AG04450 (cell line): ENCODE results near the gene RAB18. TPM values are rescaled to one million over a fixed set of nuclear protein-coding genes. Genes with fewer than 3 reads are reported as not detected.

Experiments used
- CTCF ChIA-PET: fragments of 300-600, 350-600 bp; formaldehyde crosslinking; extraction: SDS; loops from one replicate; lab custom pipeline; 2022; ENCODE audit warnings: antibody characterized with exemption, inconsistent platforms; lab: Charles Lee
- POLR2A ChIA-PET: fragments of 350-600 bp; formaldehyde crosslinking; extraction: SDS; loops from one replicate; lab custom pipeline; 2021; ENCODE audit warnings: antibody characterized with exemption, inconsistent platforms; lab: Yijun Ruan, JAX
- DNase-seq: peaks from one replicate; pipeline ENCODE4 v3.0.0-alpha.2; 2011; ENCODE audit warnings: low read depth, low spot score
- H3K27ac ChIP-seq: one replicate; pipeline ENCODE4 v1.5.1; 2012; ENCODE audit warnings: low read depth, low read length, control low read depth
- H3K27me3 ChIP-seq: one replicate; pipeline ENCODE4 v1.6.0; 2012; ENCODE audit warnings: low read length; ENCODE audit not compliant: control insufficient read depth, insufficient read depth
- H3K4me3 ChIP-seq: 2 replicates; pipeline ENCODE4 v1.5.1; 2011; ENCODE audit warnings: mild to moderate bottlenecking, low read depth, low read length, control low read depth
- H3K9me3 ChIP-seq: 2 replicates; pipeline ENCODE4 v1.5.1; 2012; ENCODE audit warnings: low read length; ENCODE audit not compliant: control insufficient read depth, insufficient read depth
- polyA plus RNA-seq: library from polyadenylated mRNA; depleted of rRNA; stranded (reverse); fragments of >200 nt; gene quantifications from 2 replicates; pipeline ENCODE4 v1.2.3, GENCODE V29; 2011
- TF ChIP-seq, protein P1 (sequence below): IDR thresholded peaks from 2 replicates; pipeline ENCODE4 v1.5.1; 2011; ENCODE audit warnings: low read depth, low read length, control low read depth, inconsistent platforms

Gene RAB18
- polyA plus RNA-seq, 1 experiment = 93.5 TPM

DNA sequence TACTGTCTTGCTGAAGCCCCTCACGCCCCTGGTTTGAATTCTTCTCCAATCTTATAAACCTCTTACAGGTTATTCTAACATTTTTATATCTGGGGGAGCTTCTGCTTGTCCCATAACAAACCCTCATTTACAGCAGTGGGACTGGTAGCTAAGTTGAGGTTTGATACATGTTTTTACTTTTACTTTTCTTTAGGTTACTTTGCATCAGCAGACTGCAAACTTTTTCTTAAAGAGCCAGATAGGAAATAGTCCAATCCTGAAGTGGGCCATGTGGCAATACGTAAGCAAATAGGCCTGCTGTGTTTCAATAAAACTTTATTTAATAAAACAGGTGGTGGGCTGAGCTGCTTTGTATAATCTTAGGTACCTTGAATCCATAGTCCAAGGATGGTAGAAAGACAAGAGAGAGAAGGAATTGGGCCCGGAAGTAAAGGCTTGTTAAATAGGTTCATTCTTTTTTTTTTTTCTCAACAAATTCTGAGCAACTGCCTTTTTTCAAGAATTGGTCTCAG is 27.3 kb downstream of the RAB18 start:
- ChIA-PET CTCF (interaction anchor here (0.5 kb wide), 1 partner anchor 13 kb away, joined by 5 read pairs; no protein-coding TSS in a partner anchor), POLR2A (no interaction called here)
- Histone ChIP-seq H3K9me3 (no peaks in the 10 kb centered on the region), H3K4me3 (no peak overlapping the region), H3K27me3 (no peaks in the 10 kb centered on the region), H3K27ac (no peak overlapping the region)
- TF ChIP-seq, protein P1, sequence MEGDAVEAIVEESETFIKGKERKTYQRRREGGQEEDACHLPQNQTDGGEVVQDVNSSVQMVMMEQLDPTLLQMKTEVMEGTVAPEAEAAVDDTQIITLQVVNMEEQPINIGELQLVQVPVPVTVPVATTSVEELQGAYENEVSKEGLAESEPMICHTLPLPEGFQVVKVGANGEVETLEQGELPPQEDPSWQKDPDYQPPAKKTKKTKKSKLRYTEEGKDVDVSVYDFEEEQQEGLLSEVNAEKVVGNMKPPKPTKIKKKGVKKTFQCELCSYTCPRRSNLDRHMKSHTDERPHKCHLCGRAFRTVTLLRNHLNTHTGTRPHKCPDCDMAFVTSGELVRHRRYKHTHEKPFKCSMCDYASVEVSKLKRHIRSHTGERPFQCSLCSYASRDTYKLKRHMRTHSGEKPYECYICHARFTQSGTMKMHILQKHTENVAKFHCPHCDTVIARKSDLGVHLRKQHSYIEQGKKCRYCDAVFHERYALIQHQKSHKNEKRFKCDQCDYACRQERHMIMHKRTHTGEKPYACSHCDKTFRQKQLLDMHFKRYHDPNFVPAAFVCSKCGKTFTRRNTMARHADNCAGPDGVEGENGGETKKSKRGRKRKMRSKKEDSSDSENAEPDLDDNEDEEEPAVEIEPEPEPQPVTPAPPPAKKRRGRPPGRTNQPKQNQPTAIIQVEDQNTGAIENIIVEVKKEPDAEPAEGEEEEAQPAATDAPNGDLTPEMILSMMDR = no peak
- no peak for DNase-seq

DNA sequence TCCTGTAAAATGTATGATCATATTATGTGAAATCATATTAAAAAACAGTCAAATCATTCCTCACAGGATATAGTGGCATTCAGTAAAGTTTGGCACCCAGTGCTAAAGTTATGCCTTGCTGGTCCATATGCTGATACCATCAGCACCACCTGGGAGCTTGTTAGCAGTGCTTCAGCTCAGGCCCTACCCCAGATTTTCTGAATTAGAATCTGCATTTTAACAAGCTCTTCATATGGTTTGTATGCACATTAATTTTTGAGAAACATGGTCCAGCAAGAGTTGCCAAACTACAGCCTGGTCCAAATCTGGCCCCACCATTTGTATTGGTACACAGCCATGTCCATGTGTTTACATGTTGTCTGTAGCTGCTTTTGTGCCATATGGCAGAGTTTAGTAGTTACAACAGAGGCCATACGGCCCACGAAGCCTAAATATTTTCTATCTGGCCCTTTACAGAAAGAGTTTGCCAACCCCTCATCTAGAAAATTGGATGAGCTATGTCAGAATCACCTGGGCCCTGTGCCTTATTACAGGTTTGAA is 30.1 kb downstream of the RAB18 start:
- H3K9me3 ChIP-seq = no peaks in the 10 kb centered on the region
- H3K27ac ChIP-seq = no peak overlapping the region
- H3K4me3 ChIP-seq = no peak overlapping the region
- ChIA-PET POLR2A (no interaction called here), CTCF (interaction anchor here (1.2 kb wide), 1 partner anchor 9 kb away, joined by 3 read pairs; no protein-coding TSS in a partner anchor)
- TF ChIP-seq, protein P1 = no peak
- H3K27me3 ChIP-seq = no peaks in the 10 kb centered on the region
- no peak for DNase-seq

DNA sequence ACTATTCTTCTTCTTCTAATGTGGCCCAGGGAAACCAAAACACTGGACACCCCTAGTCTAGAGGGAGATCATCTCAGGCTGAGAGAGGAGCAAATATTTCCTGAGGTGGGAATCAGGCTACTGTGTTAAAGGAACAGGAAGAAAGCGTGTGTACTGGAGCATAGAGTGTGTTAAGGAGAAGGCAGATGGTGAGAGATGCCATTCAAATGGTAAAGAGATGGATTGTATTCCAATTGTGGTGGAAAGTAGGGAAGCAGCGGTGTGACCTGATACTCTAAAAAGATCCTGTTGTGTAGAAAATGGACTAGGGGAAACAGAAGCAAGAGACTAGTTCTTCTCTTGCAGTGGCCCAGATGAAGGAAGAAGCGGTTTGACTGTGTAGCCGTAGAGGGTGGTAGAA is 31.2 kb downstream of the RAB18 start:
- H3K27me3 ChIP-seq = no peaks in the 10 kb centered on the region
- H3K9me3 ChIP-seq = no peaks in the 10 kb centered on the region
- ChIA-PET CTCF (interaction anchor here (1.2 kb wide), 1 partner anchor 10 kb away, joined by 3 read pairs; no protein-coding TSS in a partner anchor), POLR2A (no interaction called here)
- no peak overlapping the region for H3K4me3 ChIP-seq
- no peak overlapping the region for H3K27ac ChIP-seq
- DNase-seq = no peak
- TF ChIP-seq, protein P1 = no peak

DNA sequence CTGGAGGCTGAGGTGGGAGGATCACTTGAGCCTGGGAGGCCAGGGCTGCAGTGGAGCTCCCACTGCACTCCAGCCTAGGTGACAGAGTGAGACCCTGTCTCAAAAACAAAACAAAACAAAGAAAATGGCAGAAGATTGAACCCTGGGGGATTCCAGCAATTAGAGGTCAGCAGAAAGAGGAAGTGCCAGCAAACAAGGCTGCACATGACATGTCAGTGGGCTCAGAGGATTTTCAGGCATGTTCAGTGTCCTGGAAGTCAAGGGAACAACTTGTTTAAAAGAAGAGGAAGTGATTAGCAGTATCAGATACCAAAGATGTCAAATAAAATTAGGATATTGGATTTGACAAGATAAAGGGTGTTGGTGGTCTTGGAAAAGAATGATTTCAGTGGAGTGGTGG is 32.3 kb downstream of the RAB18 start:
- TF ChIP-seq, protein P1 = no peak
- POLR2A ChIA-PET = no interaction called here
- Histone ChIP-seq H3K27ac (no peak overlapping the region), H3K4me3 (no peak overlapping the region), H3K9me3 (no peaks in the 10 kb centered on the region), H3K27me3 (no peaks in the 10 kb centered on the region)
- CTCF ChIA-PET = interaction anchor here (0.6 kb wide), 1 partner anchor 638 kb away, joined by 3 read pairs; no protein-coding TSS in a partner anchor
- no peak for DNase-seq

DNA sequence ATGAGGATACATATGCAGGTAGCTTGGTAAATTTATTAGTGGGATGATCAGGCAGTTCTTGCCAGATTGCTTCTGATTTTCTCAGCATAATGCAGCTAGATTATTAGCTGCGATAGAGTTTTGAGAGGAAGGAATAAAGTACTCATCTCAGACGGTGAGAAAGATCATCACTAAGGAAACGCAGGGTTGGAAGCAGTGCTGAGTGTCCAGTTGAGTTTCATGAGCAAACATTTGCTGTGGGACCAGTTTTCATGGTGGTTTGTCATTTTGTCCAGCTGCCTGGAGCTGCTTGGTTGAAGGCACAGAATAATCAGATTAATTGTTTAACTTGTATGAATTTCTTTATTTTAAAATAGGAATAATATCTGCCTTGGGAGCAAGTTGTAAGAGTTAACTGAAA is 33.1 kb downstream of the RAB18 start:
- H3K27ac ChIP-seq = no peak overlapping the region

More for the DNA sequence above, 33.1 kb downstream of the RAB18 start:
- DNase-seq = no peak
- ChIA-PET POLR2A (no interaction called here), CTCF (interaction anchor here (1.0 kb wide), 1 partner anchor 33 kb away, joined by 4 read pairs; the partner anchor contains the start of gene RAB18)
- TF ChIP-seq, protein P1 = no peak
- H3K4me3 ChIP-seq = no peak overlapping the region
- no peaks in the 10 kb centered on the region for H3K27me3 ChIP-seq
- no peaks in the 10 kb centered on the region for H3K9me3 ChIP-seq
